NCI-H2029 (cell line): ENCODE measurements around the gene DHRS7.
"Not testable (repeated sequence)": the region's sequence is repeated elsewhere in the genome, so short reads cannot be mapped to it uniquely, and the experiment has no call there.

Experiments used
- DNase-seq: peaks from one replicate; lab custom pipeline; 2025; lab: John Stamatoyannopoulos, UW

Gene DHRS7

DNA sequence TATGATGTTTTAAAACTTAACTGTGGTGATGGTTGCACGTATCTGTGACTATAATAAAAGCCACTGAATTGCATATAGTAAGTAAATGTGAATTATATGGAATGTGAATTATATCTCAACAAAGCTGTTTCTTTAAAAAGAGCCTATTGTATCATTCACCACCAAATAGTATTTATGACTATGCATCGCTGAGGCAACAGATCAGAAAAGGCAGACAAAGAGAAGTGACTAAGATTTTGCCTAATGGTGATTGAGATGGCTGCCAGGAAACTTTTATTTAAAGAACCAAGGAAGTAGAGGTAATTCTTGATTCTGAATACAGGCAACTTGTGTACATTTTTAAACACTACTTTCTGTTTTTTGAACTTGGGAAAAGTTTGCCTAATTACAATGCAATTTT lies 31.7 kb downstream of the DHRS7 start:
- no peak for DNase-seq

- DNase-seq, result no peak
Observed at GRCh38 chr14:60125918-60126317, 39.3 kb downstream of the DHRS7 start.

- DNase-seq, result no peak
Observed at GRCh38 chr14:60116181-60116580, 49.0 kb downstream of the DHRS7 start.

- DNase-seq, result no peak
Observed at GRCh38 chr14:60114881-60115280, 50.3 kb downstream of the DHRS7 start.

DNA sequence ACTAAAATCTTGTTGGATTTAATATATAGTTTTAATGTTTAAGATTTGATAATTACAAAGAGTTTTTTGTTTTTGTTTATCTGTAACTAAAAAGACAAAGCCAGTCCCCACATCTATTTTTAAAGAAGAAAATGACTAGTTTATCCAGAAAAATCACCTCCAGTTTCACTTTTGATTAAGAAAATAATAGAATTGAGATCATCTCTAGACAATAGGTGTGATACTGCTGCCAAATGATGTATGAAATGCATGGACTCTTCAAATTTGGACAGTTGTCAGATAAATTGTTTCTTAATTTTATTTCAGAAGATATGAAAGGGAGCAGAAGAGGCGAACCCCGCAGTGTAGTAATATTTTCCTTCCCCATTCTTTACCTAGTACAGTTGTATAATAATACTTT lies 53.5 kb downstream of the DHRS7 start:
- no peak for DNase-seq

DNA sequence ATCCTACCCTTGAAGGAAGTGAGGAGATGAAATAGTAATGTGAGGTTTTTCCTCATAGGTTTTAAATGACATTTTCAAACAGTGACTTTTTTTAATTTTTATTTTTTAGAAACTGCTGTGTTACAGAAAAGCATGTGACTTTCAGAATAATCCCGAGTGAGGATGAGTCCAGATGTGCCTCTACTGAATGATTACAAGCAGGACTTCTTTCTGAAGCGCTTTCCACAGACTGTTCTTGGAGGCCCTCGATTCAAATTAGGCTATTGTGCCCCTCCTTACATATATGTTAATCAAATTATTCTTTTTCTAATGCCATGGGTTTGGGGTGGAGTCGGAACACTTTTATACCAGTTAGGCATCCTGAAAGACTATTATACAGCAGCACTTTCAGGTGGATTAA lies 57.7 kb downstream of the DHRS7 start:
- no peak for DNase-seq

GRCh38 chr14:60106339-60106738 lies 58.9 kb downstream of the DHRS7 start:
- DNase-seq, result no peak

GRCh38 chr14:60102389-60102788 lies 62.8 kb downstream of the DHRS7 start:
- no peak for DNase-seq

DNA sequence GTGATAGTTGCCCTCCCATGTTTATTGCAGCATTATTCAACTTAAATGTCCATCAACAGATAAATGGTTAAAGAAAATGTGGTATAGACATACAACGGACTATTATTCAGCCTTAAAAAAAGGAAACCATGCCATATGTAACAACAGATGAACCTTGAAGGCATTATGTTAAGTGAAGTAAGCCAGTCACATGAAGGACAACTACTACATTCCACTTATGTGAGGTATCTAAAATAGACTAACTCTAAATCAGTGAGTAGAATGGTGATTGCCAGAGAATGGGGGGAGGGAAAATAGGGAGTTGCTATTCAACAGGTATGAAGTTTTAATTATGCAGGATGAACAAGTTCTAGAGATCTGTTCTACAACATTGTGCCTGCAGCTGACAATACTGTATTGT lies 63.4 kb downstream of the DHRS7 start:
- DNase-seq, result no peak

- DNase-seq, result not testable (repeated sequence)
Observed at GRCh38 chr14:60099855-60100254, 65.3 kb downstream of the DHRS7 start.

DNA sequence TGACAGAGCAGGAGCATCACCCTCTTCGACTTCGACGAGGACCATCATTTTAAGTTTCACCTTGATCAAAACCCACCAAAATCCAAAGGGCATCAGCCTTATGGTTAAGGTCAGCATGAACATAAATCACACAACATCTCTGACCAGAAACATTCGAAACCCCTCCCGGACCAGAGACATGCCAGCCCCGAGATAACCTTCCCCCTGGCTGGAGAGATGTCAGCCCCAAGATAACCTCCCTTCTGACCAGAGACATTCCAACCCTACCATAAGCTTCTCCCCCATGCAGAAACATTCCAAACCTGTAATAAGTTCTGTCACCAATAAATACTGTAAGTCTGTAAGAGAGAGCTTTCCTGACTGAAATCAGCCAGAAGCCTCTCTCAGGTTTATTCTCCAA lies 67.2 kb downstream of the DHRS7 start:
- no peak for DNase-seq

- no peak for DNase-seq
Observed at GRCh38 chr14:60095781-60096450, 69.3 kb downstream of the DHRS7 start.

DNA sequence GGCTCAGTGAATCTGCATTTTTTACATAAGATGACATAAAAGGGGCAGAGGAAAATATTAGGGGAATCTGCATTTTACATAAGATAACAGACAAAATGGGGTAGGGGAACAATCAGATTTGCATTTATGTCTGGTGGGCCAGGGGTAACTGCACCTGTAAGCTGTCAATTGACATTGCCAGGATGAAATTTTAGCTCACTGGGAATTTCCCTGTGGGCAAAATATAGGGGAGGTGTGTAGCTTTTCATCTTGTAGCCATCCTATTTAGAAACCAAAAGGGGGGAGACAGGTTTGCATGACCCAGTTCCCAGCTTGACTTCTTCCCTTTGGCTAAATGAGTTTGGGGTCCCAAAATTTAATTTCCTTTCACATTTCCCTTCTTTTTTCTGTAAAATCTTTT lies 70.0 kb downstream of the DHRS7 start:
- DNase-seq, result no peak

GRCh38 chr14:60094306-60094897 lies 70.8 kb downstream of the DHRS7 start:
- DNase-seq, result no peak
